Keratinocyte (primary cell): ENCODE results near the gene MINDY1. TPM values are rescaled to one million over a fixed set of nuclear protein-coding genes. Genes with fewer than 3 reads are reported as not detected.

Experiments
- DNase-seq: peaks from one replicate; pipeline ENCODE4 v3.0.0-alpha.2; 2011; ENCODE audit warnings: low read depth, missing footprints, low spot score
- FAIRE-seq: peaks from 2 replicates; lab custom pipeline; 2011; peaks lifted over from hg19 to GRCh38; lab: Jason Lieb, UNC
- H2AFZ ChIP-seq: 2 replicates; pipeline ENCODE4 v1.6.0; 2012; ENCODE audit warnings: low read length, control low read depth, inconsistent platforms; ENCODE audit not compliant: control insufficient read depth
- H3K27ac ChIP-seq: 2 replicates; pipeline ENCODE4 v1.5.1; 2011; ENCODE audit warnings: low read length; ENCODE audit not compliant: control insufficient read depth, insufficient read depth
- H3K27me3 ChIP-seq: 3 replicates; pipeline ENCODE4 v1.6.0; 2011; ENCODE audit warnings: low read length; ENCODE audit not compliant: control insufficient read depth, insufficient read depth; ENCODE audit errors: extremely low read depth
- H3K36me3 ChIP-seq, 2 experiments: 2 replicates in 1 of 2; 3 replicates in 1 of 2; pipeline ENCODE4 v1.5.1; 2011; ENCODE audit warnings: low read length in 2 of 2, mild to moderate bottlenecking in 1 of 2; ENCODE audit not compliant: control insufficient read depth in 2 of 2, insufficient read depth in 2 of 2; ENCODE audit errors: extremely low read depth in 1 of 2
- H3K4me1 ChIP-seq: 3 replicates; pipeline ENCODE4 v1.5.1; 2011; ENCODE audit warnings: low read length; ENCODE audit not compliant: control insufficient read depth, insufficient read depth; ENCODE audit errors: extremely low read depth
- H3K4me2 ChIP-seq: 3 replicates; pipeline ENCODE4 v1.6.0; 2011; ENCODE audit warnings: low read depth, low read length; ENCODE audit not compliant: control insufficient read depth, insufficient read depth; ENCODE audit errors: extremely low read depth
- H3K4me3 ChIP-seq, 3 experiments: fragments of 200-600 bp in 1 of 3; sonication (generic) in 1 of 3; 2 replicates in 2 of 3; 3 replicates in 1 of 3; pipeline ENCODE4 v1.5.1; 2011 to 2016; ENCODE audit warnings: low read length in 3 of 3, mild to moderate bottlenecking in 3 of 3, control low read depth in 2 of 3, inconsistent platforms in 1 of 3, low read depth in 1 of 3, mixed read lengths in 1 of 3, mixed run types in 1 of 3, moderate library complexity in 1 of 3; ENCODE audit not compliant: control insufficient read depth in 2 of 3, insufficient read depth in 2 of 3; ENCODE audit errors: extremely low read depth in 1 of 3
- H3K79me2 ChIP-seq: 2 replicates; pipeline ENCODE4 v1.6.0; 2012; ENCODE audit warnings: low read length; ENCODE audit not compliant: control insufficient read depth, insufficient read depth
- H3K9ac ChIP-seq: 3 replicates; pipeline ENCODE4 v1.6.0; 2011; ENCODE audit warnings: low read length; ENCODE audit not compliant: control insufficient read depth, insufficient read depth; ENCODE audit errors: extremely low read depth
- H3K9me1 ChIP-seq: 3 replicates; pipeline ENCODE4 v1.6.0; 2011; ENCODE audit warnings: low read length; ENCODE audit not compliant: control insufficient read depth, insufficient read depth; ENCODE audit errors: extremely low read depth
- H3K9me3 ChIP-seq: 2 replicates; pipeline ENCODE4 v1.5.1; 2012; ENCODE audit warnings: low read depth, low read length; ENCODE audit not compliant: control insufficient read depth
- H4K20me1 ChIP-seq: 3 replicates; pipeline ENCODE4 v1.6.0; 2011; ENCODE audit warnings: low read length; ENCODE audit not compliant: control insufficient read depth, insufficient read depth; ENCODE audit errors: extremely low read depth
- CTCF ChIP-seq, 3 experiments: IDR thresholded peaks in 1 of 3; conservative IDR thresholded peaks in 1 of 3; optimal IDR thresholded peaks in 1 of 3; 2 replicates in 2 of 3; 3 replicates in 1 of 3; pipeline versions ENCODE3 to v1.5.1; 2011; ENCODE audit warnings: low read length in 3 of 3, mild to moderate bottlenecking in 3 of 3, moderate library complexity in 2 of 3, control low read depth in 1 of 3, inconsistent platforms in 1 of 3; ENCODE audit not compliant: insufficient read depth in 2 of 3; ENCODE audit errors: extremely low read depth in 1 of 3
- EZH2 ChIP-seq: IDR thresholded peaks from one replicate; pipeline ENCODE4 v1.6.1; 2012; ENCODE audit warnings: inconsistent platforms, mild to moderate bottlenecking, low read length, moderate library complexity
- dilution Hi-C: fragments of 300-500 bp; cut with MboI; formaldehyde crosslinking; loops from one replicate; pipeline ENCODE4 v1.7.0; 2020; ENCODE audit warnings: low sequenced_read_pairs; ENCODE audit not compliant: extremely low pct_ligation_motif_present
- polyA plus RNA-seq, 5 experiments: library from polyadenylated mRNA; depleted of rRNA in 3 of 5; stranded (reverse) in 3 of 5; stranded (forward) in 1 of 5; unstranded in 1 of 5; fragments of >200 nt; gene quantifications; 1 replicate in 1 of 5; 2 replicates in 3 of 5; 3 replicates in 1 of 5; pipeline versions ENCODE4 v1.2.1 to v1.2.3, GENCODE V29; 2011 to 2012; ENCODE audit warnings: missing spikeins in 2 of 5, low read depth in 1 of 5, low replicate concordance in 1 of 5

The MINDY1 gene
- polyA plus RNA-seq, 1 donor (not counting 4 experiments of a cell fraction or from before 2014, with no cell fraction given): 11.2 TPM

DNA sequence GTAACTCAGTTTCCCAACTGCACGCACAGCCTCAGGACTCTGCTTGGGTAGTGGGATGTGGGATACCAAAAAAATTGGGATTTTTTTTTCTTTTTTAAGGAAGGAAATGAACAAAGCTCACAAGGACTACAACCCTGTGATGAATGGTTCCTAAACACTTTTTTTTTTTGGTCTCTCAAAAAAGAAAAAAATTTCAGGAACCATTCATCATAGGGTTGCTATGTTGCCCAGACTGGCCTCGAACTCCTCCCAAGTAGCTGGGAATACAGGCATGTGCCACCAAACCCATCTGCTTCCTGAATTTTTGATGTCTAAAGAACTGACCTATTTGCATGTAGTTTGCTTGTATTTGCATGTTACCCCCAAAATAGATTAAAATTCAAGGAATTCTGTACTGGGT is 6.8 kb downstream of the MINDY1 start:
- dilution Hi-C loops: no loop called here
- Histone ChIP-seq H3K79me2 (no peaks in the 10 kb centered on the region), H3K27ac (no peak overlapping the region), H3K27me3 (no peaks in the 10 kb centered on the region), H3K36me3 (peaks cover 0 to 2% of the 10 kb centered on the region in 2 experiments), H3K9ac (no peak overlapping the region), H4K20me1 (no peaks in the 10 kb centered on the region), H3K4me3 (no peak overlapping the region), H3K4me2 (no peak overlapping the region), H3K9me1 (no peaks in the 10 kb centered on the region), H3K9me3 (no peaks in the 10 kb centered on the region), H2AFZ (no peak overlapping the region), H3K4me1 (peaks cover 19% of the 10 kb centered on the region)
- DNase-seq (no peak), FAIRE-seq (no peak)
- no peak for TF ChIP-seq CTCF (optimal IDR thresholded peaks at IDR 0.05 in 1 of 3, IDR thresholded peaks at IDR 0.05 in 1 of 3, conservative IDR thresholded peaks at IDR 0.05 in 1 of 3; ENCODE audit: extremely low read depth in 1 of 3, insufficient read depth in 2 of 3, low read length in 3 of 3)
- TF ChIP-seq EZH2: no peak

DNA sequence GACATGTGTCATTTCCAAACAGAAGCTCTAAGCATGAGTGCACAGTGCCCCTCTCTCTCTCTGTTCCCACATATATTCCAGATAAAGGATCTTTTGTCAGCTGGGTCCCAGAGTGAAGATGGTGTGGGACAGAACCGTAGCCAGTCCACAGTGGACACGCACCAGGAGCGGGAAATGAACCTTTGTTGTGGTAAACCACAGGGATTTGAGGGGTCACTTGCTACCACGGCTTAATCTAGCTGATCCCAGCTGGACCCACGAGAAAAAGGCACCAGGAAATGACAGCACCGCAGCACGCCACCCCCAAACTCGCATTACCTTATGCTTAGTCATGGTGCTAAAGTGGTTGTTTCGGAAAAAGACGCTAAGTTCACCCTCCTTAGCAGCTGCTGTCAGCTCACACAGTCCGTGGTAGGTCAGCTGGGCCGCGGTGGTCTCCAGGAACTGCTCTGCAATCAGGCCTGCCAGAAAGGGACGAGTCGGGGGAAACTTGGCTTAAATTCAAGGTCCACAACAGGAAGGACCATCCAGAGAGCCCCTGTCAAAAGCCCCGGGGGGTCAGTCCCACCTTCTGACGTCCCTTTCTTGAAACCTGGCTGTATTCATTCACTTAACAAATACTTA is 7.5 kb downstream of the MINDY1 start:
- H3K36me3 ChIP-seq: peaks cover 0 to 2% of the 10 kb centered on the region in 2 experiments
- H3K4me1 ChIP-seq: peaks cover 15% of the 10 kb centered on the region
- DNase-seq: no peak
- no peaks in the 10 kb centered on the region for H4K20me1 ChIP-seq
- no peaks in the 10 kb centered on the region for H3K9me1 ChIP-seq
- H3K27me3 ChIP-seq: no peaks in the 10 kb centered on the region
- dilution Hi-C loops: no loop called here
- H3K27ac ChIP-seq: no peak overlapping the region
- TF ChIP-seq CTCF (optimal IDR thresholded peaks at IDR 0.05 in 1 of 3, IDR thresholded peaks at IDR 0.05 in 1 of 3, conservative IDR thresholded peaks at IDR 0.05 in 1 of 3; ENCODE audit: extremely low read depth in 1 of 3, insufficient read depth in 2 of 3, low read length in 3 of 3): no peak
- no peak for TF ChIP-seq EZH2
- H2AFZ ChIP-seq: no peak overlapping the region
- H3K4me2 ChIP-seq: no peak overlapping the region
- H3K79me2 ChIP-seq: no peaks in the 10 kb centered on the region
- no peak for FAIRE-seq
- no peak overlapping the region for H3K9ac ChIP-seq
- H3K9me3 ChIP-seq: no peaks in the 10 kb centered on the region
- H3K4me3 ChIP-seq: no peak overlapping the region
